Measurements from ENCODE around the gene SLC44A4. TPM values are rescaled to one million over a fixed set of nuclear protein-coding genes. Genes with fewer than 3 reads are reported as not detected.

The SLC44A4 gene
- total and polyA plus RNA-seq, 9 of the 15 experiments (the other 6 are each of a cell fraction or from before 2014, with no cell fraction given): 7.9 to 18.6 (median 11.2) TPM

- TF ChIP-seq RAD21 (CRISPR knock-in tag; conservative IDR thresholded peaks at IDR 0.05 in 1 of 2, IDR thresholded peaks at IDR 0.05 in 1 of 2) (no peak; a peak in 1 of 4 replicates), KDM5B (IDR thresholded peaks at IDR 0.05; ENCODE audit: insufficient replicate concordance, low read depth, low read length) (peak; percentile 60), ARID2 (IDR thresholded peaks at IDR 0.05) (peak; percentile 72; the same call in 1 of the 2 replicates), ZBTB9 (CRISPR knock-in tag; IDR thresholded peaks at IDR 0.05) (peak; percentile 85), OTX1 (CRISPR knock-in tag; IDR thresholded peaks at IDR 0.05) (peak; percentile 40; the same call in 1 of the 2 replicates), ZNF324 (CRISPR knock-in tag; IDR thresholded peaks at IDR 0.05) (peak; percentile 58), TSHZ1 (CRISPR knock-in tag; IDR thresholded peaks at IDR 0.05) (no peak), CREM (IDR thresholded peaks at IDR 0.05; ENCODE audit: low read depth) (0 out of 2 replicates have a peak, but pooled peaks have one; percentile 14), ZNF75A (CRISPR knock-in tag; IDR thresholded peaks at IDR 0.05) (peak; percentile 53; the same call in 1 of the 2 replicates), BACH1 (tag; IDR thresholded peaks at IDR 0.05) (peak; percentile 99), ZNF780A (CRISPR knock-in tag; IDR thresholded peaks at IDR 0.05) (peak; percentile 76; the same call in 1 of the 2 replicates), HBP1 (CRISPR knock-in tag; IDR thresholded peaks at IDR 0.05) (peak; percentile 83; the same call in 1 of the 2 replicates), ZKSCAN8 (CRISPR knock-in tag; IDR thresholded peaks at IDR 0.05) (peak; percentile 90), HMGXB4 (CRISPR knock-in tag; IDR thresholded peaks at IDR 0.05) (peak; percentile 11; the same call in 1 of the 2 replicates), ETV1 (tag; conservative IDR thresholded peaks at IDR 0.05; ENCODE audit: low read depth) (peak; percentile 61; the same call in 1 of the 2 replicates)
These were observed 56.6 kb downstream of the SLC44A4 start (continued) for GRCh38 chr6:31822036-31822821.
